ENCODE measurements around the gene PLPP2.

DNA sequence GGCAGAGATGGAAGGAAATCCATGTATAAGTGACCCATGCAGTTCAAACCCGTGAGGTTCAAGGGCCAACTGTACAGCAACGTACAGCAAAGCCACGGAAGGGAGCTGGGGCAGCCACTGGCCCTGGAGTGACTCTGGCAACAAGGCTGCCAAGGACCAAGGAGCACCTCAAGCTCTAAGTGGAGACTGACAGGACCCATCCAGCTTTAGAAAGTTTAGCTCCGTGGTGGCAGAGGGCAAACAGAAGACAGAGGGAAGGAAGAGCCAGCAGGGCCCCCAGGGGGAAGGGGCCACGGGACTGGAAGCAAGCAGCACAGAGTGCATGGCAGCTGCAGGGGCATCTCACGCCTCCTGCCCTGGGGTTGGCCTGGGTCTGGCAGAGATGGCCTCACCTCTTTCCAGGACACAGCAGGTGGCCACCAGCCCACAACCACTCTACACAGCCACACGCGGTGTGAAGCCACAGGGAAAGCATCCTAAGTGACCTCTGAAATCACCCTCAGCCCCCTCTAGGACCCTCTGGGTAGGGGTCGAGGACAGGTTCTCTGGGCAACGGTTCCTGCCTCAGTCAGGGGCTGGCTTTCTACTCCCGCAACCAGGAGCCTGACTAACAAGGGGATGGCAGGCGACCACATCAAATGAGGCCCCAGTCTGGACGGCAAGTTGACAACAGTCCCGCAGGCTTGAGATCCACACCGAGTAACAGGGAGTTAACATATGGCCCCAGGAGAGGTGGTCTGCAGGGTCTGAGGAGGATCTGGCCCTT lies 49.6 kb upstream of the PLPP2 start:
- TF ChIP-seq POLR2AphosphoS5 (IDR thresholded peaks at IDR 0.05): no peak
- TF ChIP-seq, protein P1, sequence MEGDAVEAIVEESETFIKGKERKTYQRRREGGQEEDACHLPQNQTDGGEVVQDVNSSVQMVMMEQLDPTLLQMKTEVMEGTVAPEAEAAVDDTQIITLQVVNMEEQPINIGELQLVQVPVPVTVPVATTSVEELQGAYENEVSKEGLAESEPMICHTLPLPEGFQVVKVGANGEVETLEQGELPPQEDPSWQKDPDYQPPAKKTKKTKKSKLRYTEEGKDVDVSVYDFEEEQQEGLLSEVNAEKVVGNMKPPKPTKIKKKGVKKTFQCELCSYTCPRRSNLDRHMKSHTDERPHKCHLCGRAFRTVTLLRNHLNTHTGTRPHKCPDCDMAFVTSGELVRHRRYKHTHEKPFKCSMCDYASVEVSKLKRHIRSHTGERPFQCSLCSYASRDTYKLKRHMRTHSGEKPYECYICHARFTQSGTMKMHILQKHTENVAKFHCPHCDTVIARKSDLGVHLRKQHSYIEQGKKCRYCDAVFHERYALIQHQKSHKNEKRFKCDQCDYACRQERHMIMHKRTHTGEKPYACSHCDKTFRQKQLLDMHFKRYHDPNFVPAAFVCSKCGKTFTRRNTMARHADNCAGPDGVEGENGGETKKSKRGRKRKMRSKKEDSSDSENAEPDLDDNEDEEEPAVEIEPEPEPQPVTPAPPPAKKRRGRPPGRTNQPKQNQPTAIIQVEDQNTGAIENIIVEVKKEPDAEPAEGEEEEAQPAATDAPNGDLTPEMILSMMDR (IDR thresholded peaks at IDR 0.05): no peak
- no peak for TF ChIP-seq POLR2A (IDR thresholded peaks at IDR 0.05)
